GM12878 (cell line): Measurements from ENCODE around the gene POLA1. TPM values are rescaled to one million over a fixed set of nuclear protein-coding genes. Genes with fewer than 3 reads are reported as not detected.

Experiments
- ATAC-seq: fragments of 200-7000 bp; cut with Tn5 transposase; 3 replicates; pipeline ENCODE4 v1.9.1; 2020; ENCODE audit warnings: mild to moderate bottlenecking, moderate library complexity
- BruUV-seq: library from RNA; stranded (reverse); fragments of 400-500 nt; replicated peaks from 2 replicates; lab custom pipeline; 2021; lab: Mats Ljungman, UMichigan
- CTCF ChIA-PET: fragments of 300-600 bp; sonication (Branson Sonifier 250); formaldehyde crosslinking; extraction: SDS; loops from one replicate; lab custom pipeline; 2021; ENCODE audit warnings: inconsistent platforms; lab: Yijun Ruan, JAX
- POLR2A ChIA-PET: fragments of 350-600 bp; formaldehyde crosslinking; extraction: SDS; loops from one replicate; lab custom pipeline; 2021; ENCODE audit warnings: inconsistent platforms; lab: Charles Lee
- RAD21 ChIA-PET: fragments of 300-600 bp; sonication (Branson Sonifier 250); formaldehyde crosslinking; loops from one replicate; lab custom pipeline; 2023; ENCODE audit warnings: antibody characterized with exemption; ENCODE audit not compliant: unreplicated experiment; lab: Charles Lee
- SMC1A ChIA-PET: fragments of 300-600 bp; sonication (Branson Sonifier 250); formaldehyde crosslinking; loops from one replicate; lab custom pipeline; 2023; ENCODE audit not compliant: unreplicated experiment, uncharacterized antibody; lab: Charles Lee
- DNase-seq: peaks from one replicate; pipeline ENCODE4 v3.0.0-alpha.2; 2011; ENCODE audit warnings: low read depth, low spot score
- FAIRE-seq: peaks from 3 replicates; lab custom pipeline; 2011; peaks lifted over from hg19 to GRCh38; lab: Jason Lieb, UNC
- H2AFZ ChIP-seq: 2 replicates; pipeline ENCODE4 v1.6.0; 2011; ENCODE audit warnings: low read depth, low read length, control low read depth; ENCODE audit not compliant: control insufficient read depth
- H3K27ac ChIP-seq: 2 replicates; pipeline ENCODE4 v1.5.1; 2011; ENCODE audit warnings: control low read depth; ENCODE audit not compliant: control insufficient read depth, insufficient read depth
- H3K27me3 ChIP-seq, 2 experiments: replicated peaks in 1 of 2; 2 replicates each; pipeline versions ENCODE4 v1.6.0 to v1.6.1; 2011; ENCODE audit warnings: low read length in 1 of 2; ENCODE audit not compliant: control insufficient read depth in 2 of 2, insufficient read depth in 2 of 2
- H3K36me3 ChIP-seq, 2 experiments: 2 replicates each; pipeline ENCODE4 v1.5.1; 2011; ENCODE audit warnings: low read length in 1 of 2; ENCODE audit not compliant: control insufficient read depth in 2 of 2, insufficient read depth in 2 of 2
- H3K4me1 ChIP-seq: 2 replicates; pipeline ENCODE4 v1.6.1; 2011; ENCODE audit warnings: mild to moderate bottlenecking, low read length, moderate library complexity, mixed read lengths; ENCODE audit not compliant: control insufficient read depth, insufficient read depth
- H3K4me2 ChIP-seq: 2 replicates; pipeline ENCODE4 v1.6.0; 2011; ENCODE audit warnings: control low read depth; ENCODE audit not compliant: control insufficient read depth, insufficient read depth
- H3K4me3 ChIP-seq: fragments of 200-600 bp; sonication (generic); 2 replicates; pipeline ENCODE4 v1.5.1; 2016
- H3K79me2 ChIP-seq: 2 replicates; pipeline ENCODE4 v1.6.0; 2011; ENCODE audit warnings: low read length; ENCODE audit not compliant: control insufficient read depth, insufficient read depth
- H3K9ac ChIP-seq: 2 replicates; pipeline ENCODE4 v1.8.0; 2011; ENCODE audit warnings: low read length, control low read depth, mixed read lengths; ENCODE audit not compliant: control insufficient read depth, insufficient read depth
- H3K9me3 ChIP-seq: replicated peaks from 3 replicates; pipeline ENCODE4 v1.5.1; 2011; ENCODE audit warnings: mild to moderate bottlenecking, low read length; ENCODE audit not compliant: control insufficient read depth, insufficient read depth
- H4K20me1 ChIP-seq: 2 replicates; pipeline ENCODE4 v1.6.0; 2011; ENCODE audit not compliant: control insufficient read depth, insufficient read depth
- BCL3 ChIP-seq: IDR thresholded peaks from 2 replicates; pipeline ENCODE4 v1.6.1; 2011; ENCODE audit warnings: borderline replicate concordance, low read depth, mild to moderate bottlenecking, moderate library complexity, low read length; ENCODE audit not compliant: insufficient read depth, poor library complexity, severe bottlenecking
- CBFB ChIP-seq: IDR thresholded peaks from 2 replicates; pipeline ENCODE4 v1.6.1; 2016; ENCODE audit warnings: antibody characterized with exemption, low read depth
- EED ChIP-seq: sonication (generic); IDR thresholded peaks from 2 replicates; pipeline ENCODE4 v1.6.1; 2016; ENCODE audit warnings: antibody characterized with exemption, low read depth
- ELK1 ChIP-seq: IDR thresholded peaks from 2 replicates; pipeline ENCODE4 v1.6.1; 2012; ENCODE audit warnings: low read depth, low read length, improper control_type of control experiment
- MTA2 ChIP-seq: fragments of 450-650 bp; IDR thresholded peaks from 2 replicates; pipeline ENCODE4 v1.6.1; 2016; ENCODE audit warnings: low read depth, mild to moderate bottlenecking, moderate library complexity
- NR2C2 ChIP-seq: IDR thresholded peaks from 2 replicates; pipeline ENCODE4 v1.6.1; 2011; ENCODE audit warnings: borderline replicate concordance, low read depth; ENCODE audit not compliant: control insufficient read depth, insufficient read length
- PML ChIP-seq: IDR thresholded peaks from 2 replicates; pipeline ENCODE4 v1.6.1; 2012; ENCODE audit warnings: low read length, inconsistent platforms
- RFX5 ChIP-seq: IDR thresholded peaks from 2 replicates; pipeline ENCODE4 v1.6.1; 2011; ENCODE audit warnings: low read depth, low read length, improper control_type of control experiment
- SMAD5 ChIP-seq: IDR thresholded peaks from 2 replicates; pipeline ENCODE4 v1.6.1; 2016; ENCODE audit warnings: antibody characterized with exemption, low read depth
- SRF ChIP-seq, 2 experiments: IDR thresholded peaks; 2 replicates each; pipeline ENCODE4 v1.6.1; 2011; ENCODE audit warnings: low read depth in 2 of 2, low read length in 2 of 2, mild to moderate bottlenecking in 1 of 2, moderate library complexity in 1 of 2
- USF2 ChIP-seq: IDR thresholded peaks from 2 replicates; pipeline ENCODE4 v1.6.1; 2011; ENCODE audit warnings: low read depth, low read length, improper control_type of control experiment, borderline replicate concordance
- ZBED1 ChIP-seq: IDR thresholded peaks from 2 replicates; pipeline ENCODE4 v1.6.1; 2016; ENCODE audit warnings: borderline replicate concordance
- ZNF24 ChIP-seq: fragments of 450-650 bp; IDR thresholded peaks from 2 replicates; pipeline ENCODE4 v1.6.1; 2017; ENCODE audit warnings: antibody characterized with exemption, mild to moderate bottlenecking
- ZNF274 ChIP-seq: IDR thresholded peaks from one replicate; pipeline ENCODE4 v1.8.0; 2011; ENCODE audit not compliant: insufficient read length, insufficient read depth
- ZZZ3 ChIP-seq: IDR thresholded peaks from 2 replicates; pipeline ENCODE4 v1.6.1; 2011; ENCODE audit warnings: low read depth; ENCODE audit not compliant: control insufficient read depth, insufficient read length
- WGBS: methylation state at CpG from one replicate; pipeline ENCODE4 v1.1.6; 2016; ENCODE audit warnings: low lambda C conversion rate; ENCODE audit not compliant: insufficient replicate concordance, insufficient coverage; ENCODE audit errors: missing lambda C conversion rate; 5-methylcytosine and 5-hydroxymethylcytosine counted together
- in situ Hi-C: fragments of 300-500 bp; cut with MboI; formaldehyde crosslinking; loops from 9 replicates; pipeline ENCODE4 v1.14.3; 2018; ENCODE audit warnings: mixed read lengths
- intact Hi-C: fragments of 100-400 bp; cut with micrococcal nuclease; formaldehyde crosslinking; loops from one replicate; pipeline ENCODE4 v1.14.2; 2022; ENCODE audit not compliant: unreplicated experiment
- polyA plus RNA-seq, 11 experiments: library from polyadenylated mRNA; depleted of rRNA in 4 of 11; unstranded in 6 of 11; stranded (reverse) in 5 of 11; fragments of >200 nt; fragmentation: Nextera tagmentation in 4 of 11; fragmentation: Illumina TruSeq in 1 of 11; extraction: Ambion mirVana in 4 of 11; extraction: Trizol in 1 of 11; gene quantifications; 1 replicate in 1 of 11; 2 replicates in 10 of 11; pipeline versions ENCODE4 v1.2.1 to v1.2.3, GENCODE V29; 2011 to 2016; ENCODE audit warnings: inconsistent platforms in 2 of 11, missing spikeins in 2 of 11, low read depth in 1 of 11
- total RNA-seq, 4 experiments: library from RNA; depleted of rRNA in 3 of 4; stranded (reverse); fragments of >200 nt in 3 of 4; fragmentation: Illumina TruSeq in 1 of 4; extraction: Trizol in 1 of 4; gene quantifications; 2 replicates each; pipeline versions ENCODE4 v1.2.1 to v1.2.3, GENCODE V29; 2013 to 2021

The POLA1 gene
- total and polyA plus RNA-seq, 10 of the 15 experiments (the other 5 are each of a cell fraction or from before 2014, with no cell fraction given) = 6.5 to 34.7 (median 24.8) TPM

DNA sequence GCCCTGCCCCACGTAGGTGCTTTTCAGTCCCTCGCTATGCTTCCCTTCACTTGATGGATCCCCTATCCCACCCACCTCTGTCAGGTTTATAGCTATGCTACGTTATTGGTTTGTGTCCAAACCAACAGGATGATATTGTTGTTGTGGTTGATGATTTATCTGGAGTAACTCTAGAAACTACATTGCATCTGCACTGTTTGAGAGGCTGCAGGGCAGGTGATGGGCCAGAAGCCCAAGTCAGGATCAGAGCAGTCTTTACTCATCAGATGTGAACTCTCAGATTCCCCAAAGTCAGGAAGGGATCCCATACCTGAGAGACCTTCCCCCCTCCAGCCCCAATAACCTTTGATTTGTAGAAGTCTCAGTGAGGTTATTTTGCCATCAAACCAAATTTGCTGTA, 287.3 kb downstream of the POLA1 start:
- RAD21 ChIA-PET = no interaction called here
- POLR2A ChIA-PET = no interaction called here
- no TSS peak for BruUV-seq
- H3K4me1 ChIP-seq = no peaks in the 10 kb centered on the region
- no peak overlapping the region for H3K27ac ChIP-seq
- SMC1A ChIA-PET = no interaction called here
- H3K4me3 ChIP-seq = no peak overlapping the region
- no peak overlapping the region for H3K4me2 ChIP-seq
- no peaks in the 10 kb centered on the region for H3K27me3 ChIP-seq
- DNase-seq = no peak
- H3K9me3 ChIP-seq = no peaks in the 10 kb centered on the region
- H4K20me1 ChIP-seq = no peaks in the 10 kb centered on the region
- ATAC-seq = no peak
- H3K9ac ChIP-seq = no peak overlapping the region
- H3K79me2 ChIP-seq = no peaks in the 10 kb centered on the region
- H3K36me3 ChIP-seq = no peaks in the 10 kb centered on the region
- in situ Hi-C loops = no loop called here
- intact Hi-C loops = no loop called here
- H2AFZ ChIP-seq = no peak overlapping the region
- TF ChIP-seq EED = no peak
- TF ChIP-seq ELK1 = no peak
- TF ChIP-seq ZNF24 = no peak
- no peak for TF ChIP-seq CBFB
- no peak for TF ChIP-seq RFX5
- no peak for TF ChIP-seq ZBED1
- no peak for TF ChIP-seq NR2C2
- TF ChIP-seq BCL3 = no peak
- TF ChIP-seq USF2 = no peak
- TF ChIP-seq MTA2 = no peak
- no peak for TF ChIP-seq PML
- no peak for TF ChIP-seq ZNF274
- TF ChIP-seq SMAD5 = no peak
- TF ChIP-seq SRF (IDR thresholded peaks at IDR 0.05; ENCODE audit: low read depth in 2 of 2, low read length in 2 of 2) = no peak
- no peak for TF ChIP-seq ZZZ3
- CTCF ChIA-PET = interaction anchor here (1.1 kb wide), 1 partner anchor 59 kb away, joined by 4 read pairs; no protein-coding TSS in a partner anchor
- 29% methylated on average over 3 of the region's 3 CpGs for whole genome bisulfite sequencing
- no peak for FAIRE-seq
